H1 (cell line): ENCODE results near the gene PRRX2. TPM values are rescaled to one million over a fixed set of nuclear protein-coding genes. Genes with fewer than 3 reads are reported as not detected.

Source experiments
- CTCF ChIA-PET: fragments of 300-600 bp; sonication (Branson Sonifier 250); formaldehyde crosslinking; loops from one replicate; lab custom pipeline; 2021; ENCODE audit not compliant: partially characterized antibody; lab: Charles Lee
- POLR2A ChIA-PET: fragments of 300-600 bp; sonication (Branson Sonifier 250); formaldehyde crosslinking; loops from one replicate; lab custom pipeline; 2021; ENCODE audit warnings: inconsistent platforms; ENCODE audit not compliant: partially characterized antibody; lab: Charles Lee
- DNase-seq, 2 experiments: peaks; one replicate each; pipeline versions ENCODE4 v3.0.0 to v3.0.0-alpha.2; 2010 to 2022; ENCODE audit warnings: low spot score in 2 of 2, low read depth in 1 of 2, mixed read lengths in 1 of 2
- FAIRE-seq: peaks from 2 replicates; lab custom pipeline; 2011; peaks lifted over from hg19 to GRCh38; lab: Jason Lieb, UNC
- H2AFZ ChIP-seq: 2 replicates; pipeline ENCODE4 v1.8.1; 2012; ENCODE audit warnings: low read length, inconsistent platforms
- H2AK5ac ChIP-seq: 2 replicates; pipeline ENCODE4 v1.6.1; 2013; ENCODE audit warnings: low read depth, low read length
- H2BK120ac ChIP-seq: replicated peaks from 2 replicates; pipeline ENCODE3; 2013; ENCODE audit warnings: low read depth, low read length, inconsistent platforms
- H2BK12ac ChIP-seq: 2 replicates; pipeline ENCODE4 v1.6.1; 2013; ENCODE audit warnings: low read depth, low read length
- H2BK15ac ChIP-seq: 2 replicates; pipeline ENCODE4 v1.6.1; 2013; ENCODE audit warnings: low read length
- H2BK20ac ChIP-seq: 2 replicates; pipeline ENCODE4 v1.6.1; 2013; ENCODE audit warnings: low read length
- H2BK5ac ChIP-seq: 2 replicates; pipeline ENCODE4 v1.6.1; 2013; ENCODE audit warnings: low read depth, low read length
- H3K14ac ChIP-seq: 2 replicates; pipeline ENCODE4 v1.6.1; 2013; ENCODE audit warnings: inconsistent platforms; ENCODE audit not compliant: insufficient read length
- H3K18ac ChIP-seq: 2 replicates; pipeline ENCODE4 v1.6.1; 2013; ENCODE audit warnings: low read length; ENCODE audit errors: extremely low read depth
- H3K23ac ChIP-seq: 2 replicates; pipeline ENCODE4 v1.6.1; 2013; ENCODE audit warnings: inconsistent platforms; ENCODE audit not compliant: insufficient read length
- H3K23me2 ChIP-seq: 2 replicates; pipeline ENCODE4 v1.6.1; 2013; ENCODE audit warnings: low read depth, low read length
- H3K27ac ChIP-seq: 2 replicates; pipeline ENCODE4 v1.6.1; 2011; ENCODE audit warnings: low read depth, low read length, inconsistent platforms
- H3K27me3 ChIP-seq, 4 experiments: replicated peaks in 1 of 4; 1 replicate in 1 of 4; 2 replicates in 3 of 4; pipeline versions ENCODE4 v1.6.1 to v1.8.1; 2011 to 2013; ENCODE audit warnings: low read length in 3 of 4, mild to moderate bottlenecking in 3 of 4, inconsistent platforms in 2 of 4, mixed read lengths in 2 of 4, moderate library complexity in 1 of 4; ENCODE audit not compliant: control insufficient read depth in 3 of 4, insufficient read depth in 3 of 4; ENCODE audit errors: extremely low read depth in 1 of 4
- H3K36me3 ChIP-seq, 4 experiments: 2 replicates each; pipeline versions ENCODE4 v1.6.1 to v1.8.1; 2011 to 2013; ENCODE audit warnings: mild to moderate bottlenecking in 4 of 4, low read length in 3 of 4, moderate library complexity in 2 of 4, control low read depth in 1 of 4, inconsistent platforms in 1 of 4; ENCODE audit not compliant: insufficient read depth in 4 of 4, control insufficient read depth in 2 of 4
- H3K4ac ChIP-seq: replicated peaks from 2 replicates; pipeline ENCODE3; 2013; ENCODE audit warnings: low read length, low read depth, mixed read lengths, inconsistent platforms; ENCODE audit not compliant: insufficient read length
- H3K4me1 ChIP-seq, 4 experiments: replicated peaks in 1 of 4; 1 replicate in 1 of 4; 2 replicates in 3 of 4; pipeline versions ENCODE4 v1.6.1 to v1.8.1; 2011 to 2013; ENCODE audit warnings: low read length in 3 of 4, inconsistent platforms in 2 of 4, mixed read lengths in 1 of 4; ENCODE audit not compliant: insufficient read depth in 4 of 4, control insufficient read depth in 3 of 4
- H3K4me2 ChIP-seq, 2 experiments: 2 replicates each; pipeline versions ENCODE4 v1.6.1 to v1.8.1; 2011 to 2013; ENCODE audit warnings: low read depth in 2 of 2, low read length in 2 of 2, control low read depth in 1 of 2, inconsistent platforms in 1 of 2, mild to moderate bottlenecking in 1 of 2; ENCODE audit not compliant: insufficient read depth in 1 of 2
- H3K4me3 ChIP-seq, 4 experiments: fragments of 200-600, 300-600 bp in 1 of 4; sonication (generic), shearing (Covaris generic), sonication (Bioruptor Twin) in 1 of 4; 2 replicates each; pipeline versions ENCODE4 v1.5.1 to v1.8.1; 2011 to 2016; ENCODE audit warnings: low read length in 4 of 4, low read depth in 3 of 4, control low read depth in 2 of 4, inconsistent platforms in 2 of 4, mild to moderate bottlenecking in 2 of 4, mixed read lengths in 1 of 4, moderate library complexity in 1 of 4; ENCODE audit not compliant: insufficient read depth in 2 of 4; ENCODE audit errors: extremely low read depth in 1 of 4
- H3K56ac ChIP-seq: replicated peaks from 2 replicates; pipeline ENCODE3; 2013; ENCODE audit warnings: low read depth, mild to moderate bottlenecking, mixed read lengths, low read length, inconsistent platforms; ENCODE audit not compliant: insufficient read length
- H3K79me1 ChIP-seq: 2 replicates; pipeline ENCODE4 v1.6.1; 2013; ENCODE audit warnings: low read depth, low read length, control low read depth
- H3K79me2 ChIP-seq, 2 experiments: 2 replicates each; pipeline versions ENCODE4 v1.6.1 to v1.8.1; 2012 to 2013; ENCODE audit warnings: low read length in 2 of 2, mild to moderate bottlenecking in 2 of 2, inconsistent platforms in 1 of 2; ENCODE audit not compliant: insufficient read depth in 2 of 2, control insufficient read depth in 1 of 2
- H3K9ac ChIP-seq, 4 experiments: replicated peaks in 1 of 4; 1 replicate in 1 of 4; 2 replicates in 3 of 4; pipeline versions ENCODE4 v1.6.1 to v1.8.1; 2011 to 2013; ENCODE audit warnings: low read depth in 3 of 4, low read length in 3 of 4, control low read depth in 2 of 4, mild to moderate bottlenecking in 2 of 4, moderate library complexity in 2 of 4, inconsistent platforms in 1 of 4; ENCODE audit errors: extremely low read depth in 1 of 4
- H3K9me3 ChIP-seq, 2 experiments: 2 replicates each; pipeline versions ENCODE4 v1.6.1 to v1.8.1; 2012 to 2013; ENCODE audit warnings: mild to moderate bottlenecking in 2 of 2, moderate library complexity in 2 of 2, control low read depth in 1 of 2, inconsistent platforms in 1 of 2, low read depth in 1 of 2, low read length in 1 of 2, mixed read lengths in 1 of 2; ENCODE audit not compliant: insufficient read depth in 2 of 2
- H4K20me1 ChIP-seq, 2 experiments: replicated peaks in 1 of 2; 2 replicates each; pipeline versions ENCODE3 to v1.8.1; 2011 to 2013; ENCODE audit warnings: inconsistent platforms in 2 of 2, low read length in 2 of 2, mild to moderate bottlenecking in 1 of 2; ENCODE audit not compliant: insufficient read depth in 2 of 2, control insufficient read depth in 1 of 2
- H4K5ac ChIP-seq: 2 replicates; pipeline ENCODE4 v1.6.1; 2013; ENCODE audit warnings: low read length, low read depth, mixed read lengths, inconsistent platforms; ENCODE audit not compliant: insufficient read length
- H4K8ac ChIP-seq: 2 replicates; pipeline ENCODE4 v1.8.0; 2013; ENCODE audit warnings: mild to moderate bottlenecking, moderate library complexity, low read length, inconsistent platforms; ENCODE audit not compliant: insufficient read depth; ENCODE audit errors: extremely low read depth
- H4K91ac ChIP-seq: replicated peaks from 2 replicates; pipeline ENCODE3; 2013; ENCODE audit warnings: low read length, mixed read lengths, inconsistent platforms; ENCODE audit not compliant: insufficient read length
- CTBP2 ChIP-seq: IDR thresholded peaks from 2 replicates; pipeline ENCODE4 v1.7.0; 2011; ENCODE audit warnings: borderline replicate concordance, mild to moderate bottlenecking, moderate library complexity, mixed read lengths, low read length; ENCODE audit not compliant: insufficient read depth, insufficient read length
- SIRT6 ChIP-seq: IDR thresholded peaks from one replicate; pipeline ENCODE4 v1.7.1; 2012; ENCODE audit warnings: low read length, inconsistent platforms
- TAF1 ChIP-seq: IDR thresholded peaks from 2 replicates; pipeline ENCODE4 v1.6.1; 2011; ENCODE audit warnings: mild to moderate bottlenecking, low read depth, low read length
- USF2 ChIP-seq: IDR thresholded peaks from 2 replicates; pipeline ENCODE4 v1.6.1; 2011; ENCODE audit warnings: low read length, improper control_type of control experiment
- WGBS, 2 experiments: shearing (Covaris generic) in 1 of 2; methylation state at CpG; one replicate each; pipeline versions ENCODE4 v1.1.6 to v1.1.7; 2013 to 2015; ENCODE audit warnings: low lambda C conversion rate in 2 of 2, mixed read lengths in 2 of 2, inconsistent platforms in 1 of 2, low coverage in 1 of 2, missing lambda C conversion rate in 1 of 2; ENCODE audit not compliant: insufficient replicate concordance in 2 of 2, insufficient coverage in 1 of 2, insufficient read length in 1 of 2; ENCODE audit errors: extremely low coverage in 1 of 2, missing lambda C conversion rate in 1 of 2; 5-methylcytosine and 5-hydroxymethylcytosine counted together
- polyA plus RNA-seq, 7 experiments: library from polyadenylated mRNA; depleted of rRNA in 3 of 7; stranded (reverse) in 5 of 7; unstranded in 2 of 7; fragments of >200 nt in 5 of 7; fragments of 200-250 nt in 2 of 7; gene quantifications; 1 replicate in 5 of 7; 2 replicates in 1 of 7; 4 replicates in 1 of 7; pipeline versions ENCODE4 v1.2.1 to v1.2.3, GENCODE V29; 2011 to 2013; ENCODE audit warnings: missing spikeins in 2 of 7, mixed read lengths in 2 of 7
- total RNA-seq: library from RNA; stranded (reverse); fragmentation: NEBNext Ultra II Directional; extraction: Animal tissue kit (Norgen Biotek cat#: 25700); gene quantifications from 2 replicates; pipeline ENCODE4 v1.2.1, GENCODE V29; 2021

PRRX2 gene
- total and polyA plus RNA-seq, 2 of the 8 experiments (the other 6 are each of a cell fraction or from before 2014, with no cell fraction given): 5.8 to 9.2 TPM

DNA sequence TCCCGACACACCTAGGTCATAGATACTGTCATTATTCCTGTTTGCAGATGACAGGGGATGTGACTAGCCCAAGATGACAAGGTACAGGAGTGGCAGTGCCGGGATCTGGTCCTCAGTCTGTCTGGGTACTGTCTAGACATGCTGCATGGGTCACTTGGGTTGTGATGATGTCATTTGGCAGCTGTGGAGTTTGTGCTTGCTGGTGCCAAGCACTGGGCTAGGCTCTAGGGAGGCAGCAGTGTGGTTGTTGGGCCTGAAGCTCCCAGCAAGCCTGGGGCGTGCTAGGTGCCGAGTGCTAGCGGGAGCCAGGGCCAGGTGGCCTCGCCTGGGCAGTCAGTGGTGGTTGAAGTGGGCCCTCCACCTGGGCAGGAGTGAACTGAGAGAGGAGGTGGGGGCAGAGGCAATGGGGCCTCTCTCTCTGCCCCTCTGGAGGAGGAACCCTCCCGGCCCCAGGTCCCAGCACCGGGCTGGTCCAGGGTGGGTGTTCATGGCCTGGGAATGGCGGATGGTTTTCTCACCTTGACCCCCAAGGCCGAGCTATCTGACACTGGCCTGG, 14.7 kb upstream of the PRRX2 start:
- no peaks in the 10 kb centered on the region for H3K79me1 ChIP-seq
- H2AK5ac ChIP-seq: no peak overlapping the region
- H3K18ac ChIP-seq: no peak overlapping the region
- no peaks in the 10 kb centered on the region for H3K79me2 ChIP-seq
- H2BK5ac ChIP-seq: no peak overlapping the region
- H4K20me1 ChIP-seq: peaks cover 0 to 6% of the 10 kb centered on the region in 2 experiments
- no peaks in the 10 kb centered on the region; a peak in 1 of 7 replicates for H3K27me3 ChIP-seq
- H3K23ac ChIP-seq: no peak overlapping the region
- no peak overlapping the region for H3K56ac ChIP-seq
- H3K4me1 ChIP-seq: no peaks in the 10 kb centered on the region
- TF ChIP-seq TAF1 (no peak), USF2 (no peak), CTBP2 (no peak), SIRT6 (no peak)
- H3K4me3 ChIP-seq: no peak overlapping the region
- no peak overlapping the region for H2AFZ ChIP-seq
- WGBS, 2 experiments: 90% methylated on average over 10 of the region's 10 CpGs; no CpG with 5 or more reads in 1 of the 2 experiments
- H3K23me2 ChIP-seq: peaks cover 6% of the 10 kb centered on the region; the same call in 1 of the 2 replicates
- no peak overlapping the region for H2BK12ac ChIP-seq
- no peak overlapping the region for H3K4ac ChIP-seq
- no peak overlapping the region for H3K4me2 ChIP-seq
- H2BK20ac ChIP-seq: no peak overlapping the region
- no peak overlapping the region for H4K8ac ChIP-seq
- no peak overlapping the region for H3K27ac ChIP-seq
- no peak overlapping the region for H4K5ac ChIP-seq
- FAIRE-seq: no peak
- ChIA-PET POLR2A (no interaction called here), CTCF (interaction anchor here (0.6 to 1.5 kb wide), 4 partner anchors 9 to 139 kb away, joined by 3 to 6 read pairs (median 4); partner anchors contain the start of gene ASB6)
- H4K91ac ChIP-seq: no peak overlapping the region
- H3K14ac ChIP-seq: no peak overlapping the region
- H2BK15ac ChIP-seq: no peak overlapping the region
- no peak for DNase-seq
- no peak overlapping the region for H2BK120ac ChIP-seq
- no peaks in the 10 kb centered on the region for H3K9me3 ChIP-seq
- no peak overlapping the region for H3K9ac ChIP-seq
- no peaks in the 10 kb centered on the region for H3K36me3 ChIP-seq
